GM19240 (cell line): ENCODE data around the gene ZPR1.
"Not testable (repeated sequence)": the region's sequence is repeated elsewhere in the genome, so short reads cannot be mapped to it uniquely, and the experiment has no call there.

ENCODE experiments used
- DNase-seq: peaks from one replicate; pipeline ENCODE4 v3.0.0; 2011; ENCODE audit warnings: low spot score; ENCODE audit not compliant: insufficient read length

Gene ZPR1, protein sequence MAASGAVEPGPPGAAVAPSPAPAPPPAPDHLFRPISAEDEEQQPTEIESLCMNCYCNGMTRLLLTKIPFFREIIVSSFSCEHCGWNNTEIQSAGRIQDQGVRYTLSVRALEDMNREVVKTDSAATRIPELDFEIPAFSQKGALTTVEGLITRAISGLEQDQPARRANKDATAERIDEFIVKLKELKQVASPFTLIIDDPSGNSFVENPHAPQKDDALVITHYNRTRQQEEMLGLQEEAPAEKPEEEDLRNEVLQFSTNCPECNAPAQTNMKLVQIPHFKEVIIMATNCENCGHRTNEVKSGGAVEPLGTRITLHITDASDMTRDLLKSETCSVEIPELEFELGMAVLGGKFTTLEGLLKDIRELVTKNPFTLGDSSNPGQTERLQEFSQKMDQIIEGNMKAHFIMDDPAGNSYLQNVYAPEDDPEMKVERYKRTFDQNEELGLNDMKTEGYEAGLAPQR

DNA sequence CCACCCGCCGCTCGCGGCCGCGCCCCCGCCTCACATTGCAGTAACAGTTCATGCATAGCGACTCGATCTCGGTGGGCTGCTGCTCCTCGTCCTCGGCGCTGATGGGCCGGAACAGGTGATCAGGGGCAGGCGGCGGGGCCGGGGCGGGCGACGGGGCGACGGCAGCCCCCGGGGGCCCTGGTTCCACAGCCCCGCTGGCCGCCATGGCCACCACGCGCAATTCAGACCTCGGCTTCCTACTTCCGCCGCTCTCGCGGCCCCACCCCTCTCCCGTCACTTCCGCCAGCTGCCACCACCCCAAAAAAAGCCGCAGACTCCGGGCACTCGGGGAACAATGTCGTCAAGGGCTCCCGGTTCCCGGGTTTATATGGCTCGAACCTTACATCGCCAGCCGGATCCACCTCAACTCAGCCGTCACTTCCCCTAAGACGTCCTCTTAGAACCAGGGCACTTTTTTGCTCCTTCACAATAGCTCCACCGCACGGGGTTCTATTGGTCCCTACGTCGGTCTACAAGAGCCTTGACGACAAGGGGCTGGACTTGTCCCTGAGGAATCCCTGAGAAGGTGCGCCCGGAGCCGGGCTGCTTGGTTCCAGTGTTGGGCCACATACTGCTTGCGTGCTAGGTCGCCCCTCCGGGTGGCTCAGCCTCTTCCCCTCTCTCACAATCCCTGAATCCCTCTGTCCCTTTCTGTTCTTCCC, at the start of gene ZPR1:
ZPR1 (minus strand) TSS at position 238 of the 701 bp plus-strand sequence; CDS start at position 205, 33 bp downstream.
- DNase-seq: peak; percentile 88

DNA sequence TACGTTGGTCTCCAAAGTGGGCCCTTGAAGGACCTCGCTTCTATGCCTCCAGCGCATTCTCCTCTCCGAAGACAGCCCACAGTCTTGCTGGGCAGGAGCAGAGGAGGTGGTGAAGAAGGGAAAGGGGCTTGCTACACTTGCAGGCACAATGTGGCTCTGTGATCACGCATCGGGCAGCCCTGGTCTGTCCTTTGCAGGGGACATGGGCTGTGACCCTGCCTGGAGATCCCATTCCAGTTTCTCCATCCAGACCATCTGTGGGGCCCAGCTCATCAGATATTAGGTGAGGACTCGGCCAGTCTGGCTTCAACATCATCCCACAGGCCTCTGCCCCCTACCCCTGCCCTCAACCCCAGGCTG, 48.8 kb upstream of the ZPR1 start:
- no peak for DNase-seq

DNA sequence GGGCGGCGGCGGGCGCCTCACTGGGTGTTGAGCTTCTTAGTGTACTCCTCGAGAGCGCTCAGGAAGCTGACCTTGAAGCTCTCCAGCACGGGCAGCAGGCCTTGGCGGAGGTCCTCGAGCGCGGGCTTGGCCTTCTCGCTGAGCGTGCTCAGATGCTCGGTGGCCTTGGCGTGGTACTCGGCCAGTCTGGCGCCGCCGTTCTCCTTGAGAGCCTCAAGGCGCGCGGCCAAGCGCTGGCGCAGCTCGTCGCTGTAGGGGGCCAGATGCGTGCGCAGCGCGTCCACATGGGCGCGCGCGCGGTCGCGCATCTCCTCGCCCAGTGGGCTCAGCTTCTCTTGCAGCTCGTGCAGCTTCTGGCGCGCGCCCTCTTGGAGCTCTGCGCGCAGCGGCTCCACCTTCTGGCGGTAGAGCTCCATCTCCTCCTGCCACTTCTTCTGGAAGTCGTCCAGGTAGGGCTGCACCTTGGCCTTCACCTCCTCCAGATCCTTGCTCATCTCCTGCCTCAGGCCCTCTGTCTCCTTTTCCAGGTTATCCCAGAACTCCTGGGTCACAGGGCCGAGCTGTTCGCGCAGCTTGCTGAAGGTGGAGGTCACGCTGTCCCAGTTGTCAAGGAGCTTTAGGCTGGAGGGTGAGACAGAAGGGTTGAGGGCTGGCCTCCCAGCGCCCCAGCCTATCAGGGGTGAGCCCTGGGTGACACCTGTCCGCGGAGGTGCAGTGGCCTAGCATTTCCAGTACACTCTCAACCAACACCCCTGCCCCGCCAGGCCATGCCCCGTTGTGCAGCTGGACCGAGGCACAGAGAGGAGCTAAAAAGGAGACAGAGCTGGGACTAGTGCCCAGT, 48.2 kb upstream of the ZPR1 start:
- DNase-seq: peak; percentile 72

DNA sequence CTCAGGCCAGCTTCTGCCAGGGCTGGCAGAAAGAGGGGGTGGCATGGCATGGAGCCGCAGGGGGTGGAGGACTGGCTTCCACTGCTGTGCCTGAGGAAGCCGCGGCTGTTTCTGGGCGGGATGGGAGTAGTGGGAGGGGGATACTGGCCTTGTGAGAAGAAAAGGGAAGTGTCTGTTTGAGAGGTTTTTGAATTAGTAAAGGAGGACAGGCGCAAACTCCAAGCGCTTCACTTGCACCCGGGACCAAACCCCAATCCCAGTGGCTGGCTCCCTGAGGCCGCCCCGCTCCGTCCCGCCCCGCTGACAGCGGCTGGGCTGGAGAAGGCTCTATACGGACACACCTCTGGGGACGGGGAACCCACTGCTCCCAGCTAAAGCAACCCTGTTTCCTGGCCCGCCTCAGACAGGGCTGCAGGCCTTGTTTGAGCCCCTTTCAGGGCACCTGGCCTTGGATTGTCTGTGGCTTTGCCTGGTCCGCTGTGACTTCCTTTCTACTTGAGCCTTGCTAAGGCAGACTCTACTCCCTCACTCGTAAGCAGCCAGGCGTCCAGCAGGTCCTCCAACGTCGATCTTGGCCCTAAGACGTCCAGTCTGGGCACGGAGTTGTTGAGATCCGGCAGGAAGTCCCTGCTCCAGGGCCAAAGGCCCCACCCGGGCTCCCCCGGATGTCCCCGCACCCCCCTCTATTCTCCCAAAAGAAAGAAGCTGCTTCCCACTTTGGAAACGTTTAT, 47.4 kb upstream of the ZPR1 start:
- DNase-seq: no peak

DNA sequence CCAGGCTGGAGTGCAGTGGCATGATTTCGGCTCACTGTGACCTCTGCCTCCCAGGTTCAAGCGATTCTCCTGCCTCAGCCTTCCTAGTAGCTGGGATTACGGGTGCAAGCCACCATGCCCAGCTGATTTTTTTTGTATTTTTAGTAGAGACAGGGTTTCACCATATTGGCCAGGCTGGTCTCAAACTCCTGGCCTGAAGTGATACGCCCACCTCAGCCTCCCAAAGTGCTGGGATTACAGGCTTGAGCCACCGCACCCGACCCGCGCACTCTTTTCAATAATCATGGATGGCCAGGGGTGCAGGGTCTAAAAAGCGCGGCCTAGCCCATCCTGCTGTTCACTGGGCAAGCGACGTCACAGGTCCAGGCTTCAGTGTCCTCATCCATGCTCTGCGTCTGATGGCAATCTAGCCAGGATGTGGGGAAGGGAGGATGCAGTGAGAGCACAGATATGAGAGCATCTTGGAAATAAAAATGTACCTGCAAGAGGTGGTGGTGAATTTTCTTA, 46.8 kb upstream of the ZPR1 start:
- not testable (repeated sequence) for DNase-seq

DNA sequence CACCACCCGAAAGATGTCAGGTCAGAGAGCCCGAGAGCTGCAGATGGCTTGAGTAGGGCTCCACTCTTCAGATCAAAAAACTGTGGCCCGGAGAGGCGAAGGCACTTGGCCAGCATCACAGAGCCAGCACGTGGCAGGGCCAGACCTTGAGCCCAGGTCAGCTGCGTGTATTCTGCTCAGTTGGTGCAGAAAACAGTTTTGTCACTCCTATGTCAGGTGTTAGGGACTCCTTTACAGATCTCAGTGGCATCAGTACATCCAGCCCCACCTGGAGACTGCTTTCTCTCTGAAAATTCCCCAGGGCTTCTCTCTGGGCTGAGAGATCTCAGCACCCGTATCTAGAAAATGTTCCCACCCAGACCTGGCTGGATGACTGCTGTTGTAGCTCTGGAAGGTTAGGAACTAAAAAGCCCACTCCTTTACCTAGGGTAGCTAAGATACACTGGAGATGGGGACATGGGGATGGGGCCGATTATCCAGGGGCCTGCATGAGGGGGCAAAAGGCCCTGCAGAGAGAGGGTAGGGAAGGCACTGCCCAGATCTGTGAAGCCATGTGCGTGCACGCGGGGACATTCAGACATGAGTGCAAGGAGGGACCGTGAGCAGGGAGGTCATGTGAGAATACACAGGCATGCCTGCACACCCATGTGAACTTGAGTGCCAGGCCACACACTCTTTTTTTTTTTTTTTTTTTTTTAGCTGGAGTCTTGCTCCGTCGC, 46.2 kb upstream of the ZPR1 start:
- DNase-seq: no peak

DNA sequence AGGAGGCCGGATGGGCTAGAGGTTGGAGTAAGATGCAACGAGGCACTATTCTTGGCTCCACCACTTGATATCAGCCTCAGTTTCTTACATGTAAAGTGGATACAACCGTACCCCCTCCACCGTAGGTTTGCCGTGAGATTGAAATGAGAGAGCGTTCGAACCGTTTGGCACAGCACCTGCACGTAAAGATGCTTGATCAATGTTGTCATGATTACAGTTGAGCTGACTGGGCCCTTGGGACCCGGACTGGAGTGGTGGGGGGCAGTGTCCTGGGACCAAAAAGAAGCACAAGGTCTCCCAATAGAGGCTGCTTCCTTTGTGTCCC, 45.6 kb upstream of the ZPR1 start:
- DNase-seq: no peak

DNA sequence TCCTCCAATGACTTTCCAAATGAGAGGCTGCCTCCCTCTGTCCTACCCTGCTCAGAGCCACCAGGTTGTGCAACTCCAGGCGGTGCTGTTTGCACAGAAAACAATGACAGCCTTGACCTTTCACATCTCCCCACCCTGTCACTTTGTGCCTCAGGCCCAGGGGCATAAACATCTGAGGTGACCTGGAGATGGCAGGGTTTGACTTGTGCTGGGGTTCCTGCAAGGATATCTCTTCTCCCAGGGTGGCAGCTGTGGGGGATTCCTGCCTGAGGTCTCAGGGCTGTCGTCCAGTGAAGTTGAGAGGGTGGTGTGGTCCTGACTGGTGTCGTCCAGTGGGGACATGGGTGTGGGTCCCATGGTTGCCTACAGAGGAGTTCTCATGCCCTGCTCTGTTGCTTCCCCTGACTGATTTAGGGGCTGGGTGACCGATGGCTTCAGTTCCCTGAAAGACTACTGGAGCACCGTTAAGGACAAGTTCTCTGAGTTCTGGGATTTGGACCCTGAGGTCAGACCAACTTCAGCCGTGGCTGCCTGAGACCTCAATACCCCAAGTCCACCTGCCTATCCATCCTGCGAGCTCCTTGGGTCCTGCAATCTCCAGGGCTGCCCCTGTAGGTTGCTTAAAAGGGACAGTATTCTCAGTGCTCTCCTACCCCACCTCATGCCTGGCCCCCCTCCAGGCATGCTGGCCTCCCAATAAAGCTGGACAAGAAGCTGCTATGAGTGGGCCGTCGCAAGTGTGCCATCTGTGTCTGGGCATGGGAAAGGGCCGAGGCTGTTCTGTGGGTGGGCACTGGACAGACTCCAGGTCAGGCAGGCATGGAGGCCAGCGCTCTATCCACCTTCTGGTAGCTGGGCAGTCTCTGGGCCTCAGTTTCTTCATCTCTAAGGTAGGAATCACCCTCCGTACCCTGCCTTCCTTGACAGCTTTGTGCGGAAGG, 44.8 kb upstream of the ZPR1 start:
- DNase-seq: no peak

DNA sequence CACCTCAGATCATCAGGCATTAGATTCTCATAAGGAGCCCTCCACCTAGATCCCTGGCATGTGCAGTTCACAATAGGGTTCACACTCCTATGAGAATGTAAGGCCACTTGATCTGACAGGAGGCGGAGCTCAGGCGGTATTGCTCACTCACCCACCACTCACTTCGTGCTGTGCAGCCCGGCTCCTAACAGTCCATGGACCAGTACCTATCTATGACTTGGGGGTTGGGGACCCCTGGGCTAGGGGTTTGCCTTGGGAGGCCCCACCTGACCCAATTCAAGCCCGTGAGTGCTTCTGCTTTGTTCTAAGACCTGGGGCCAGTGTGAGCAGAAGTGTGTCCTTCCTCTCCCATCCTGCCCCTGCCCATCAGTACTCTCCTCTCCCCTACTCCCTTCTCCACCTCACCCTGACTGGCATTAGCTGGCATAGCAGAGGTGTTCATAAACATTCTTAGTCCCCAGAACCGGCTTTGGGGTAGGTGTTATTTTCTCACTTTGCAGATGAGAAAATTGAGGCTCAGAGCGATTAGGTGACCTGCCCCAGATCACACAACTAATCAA, 44.0 kb upstream of the ZPR1 start:
- DNase-seq: no peak

DNA sequence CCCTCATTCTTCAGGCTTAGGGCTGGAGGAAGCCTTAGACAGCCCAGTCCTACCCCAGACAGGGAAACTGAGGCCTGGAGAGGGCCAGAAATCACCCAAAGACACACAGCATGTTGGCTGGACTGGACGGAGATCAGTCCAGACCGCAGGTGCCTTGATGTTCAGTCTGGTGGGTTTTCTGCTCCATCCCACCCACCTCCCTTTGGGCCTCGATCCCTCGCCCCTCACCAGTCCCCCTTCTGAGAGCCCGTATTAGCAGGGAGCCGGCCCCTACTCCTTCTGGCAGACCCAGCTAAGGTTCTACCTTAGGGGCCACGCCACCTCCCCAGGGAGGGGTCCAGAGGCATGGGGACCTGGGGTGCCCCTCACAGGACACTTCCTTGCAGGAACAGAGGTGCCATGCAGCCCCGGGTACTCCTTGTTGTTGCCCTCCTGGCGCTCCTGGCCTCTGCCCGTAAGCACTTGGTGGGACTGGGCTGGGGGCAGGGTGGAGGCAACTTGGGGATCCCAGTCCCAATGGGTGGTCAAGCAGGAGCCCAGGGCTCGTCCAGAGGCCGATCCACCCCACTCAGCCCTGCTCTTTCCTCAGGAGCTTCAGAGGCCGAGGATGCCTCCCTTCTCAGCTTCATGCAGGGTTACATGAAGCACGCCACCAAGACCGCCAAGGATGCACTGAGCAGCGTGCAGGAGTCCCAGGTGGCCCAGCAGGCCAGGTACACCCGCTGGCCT, 42.5 kb upstream of the ZPR1 start:
- no peak for DNase-seq

DNA sequence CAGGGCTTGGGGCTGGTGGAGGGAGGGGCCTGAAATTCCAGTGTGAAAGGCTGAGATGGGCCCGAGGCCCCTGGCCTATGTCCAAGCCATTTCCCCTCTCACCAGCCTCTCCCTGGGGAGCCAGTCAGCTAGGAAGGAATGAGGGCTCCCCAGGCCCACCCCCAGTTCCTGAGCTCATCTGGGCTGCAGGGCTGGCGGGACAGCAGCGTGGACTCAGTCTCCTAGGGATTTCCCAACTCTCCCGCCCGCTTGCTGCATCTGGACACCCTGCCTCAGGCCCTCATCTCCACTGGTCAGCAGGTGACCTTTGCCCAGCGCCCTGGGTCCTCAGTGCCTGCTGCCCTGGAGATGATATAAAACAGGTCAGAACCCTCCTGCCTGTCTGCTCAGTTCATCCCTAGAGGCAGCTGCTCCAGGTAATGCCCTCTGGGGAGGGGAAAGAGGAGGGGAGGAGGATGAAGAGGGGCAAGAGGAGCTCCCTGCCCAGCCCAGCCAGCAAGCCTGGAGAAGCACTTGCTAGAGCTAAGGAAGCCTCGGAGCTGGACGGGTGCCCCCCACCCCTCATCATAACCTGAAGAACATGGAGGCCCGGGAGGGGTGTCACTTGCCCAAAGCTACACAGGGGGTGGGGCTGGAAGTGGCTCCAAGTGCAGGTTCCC, 41.8 kb upstream of the ZPR1 start, which contains the start of gene APOC3:
APOC3 (plus strand) TSS at position 383 of the 659 bp plus-strand sequence. CDS start 676 bp downstream, outside the sequence.
- DNase-seq: no peak

DNA sequence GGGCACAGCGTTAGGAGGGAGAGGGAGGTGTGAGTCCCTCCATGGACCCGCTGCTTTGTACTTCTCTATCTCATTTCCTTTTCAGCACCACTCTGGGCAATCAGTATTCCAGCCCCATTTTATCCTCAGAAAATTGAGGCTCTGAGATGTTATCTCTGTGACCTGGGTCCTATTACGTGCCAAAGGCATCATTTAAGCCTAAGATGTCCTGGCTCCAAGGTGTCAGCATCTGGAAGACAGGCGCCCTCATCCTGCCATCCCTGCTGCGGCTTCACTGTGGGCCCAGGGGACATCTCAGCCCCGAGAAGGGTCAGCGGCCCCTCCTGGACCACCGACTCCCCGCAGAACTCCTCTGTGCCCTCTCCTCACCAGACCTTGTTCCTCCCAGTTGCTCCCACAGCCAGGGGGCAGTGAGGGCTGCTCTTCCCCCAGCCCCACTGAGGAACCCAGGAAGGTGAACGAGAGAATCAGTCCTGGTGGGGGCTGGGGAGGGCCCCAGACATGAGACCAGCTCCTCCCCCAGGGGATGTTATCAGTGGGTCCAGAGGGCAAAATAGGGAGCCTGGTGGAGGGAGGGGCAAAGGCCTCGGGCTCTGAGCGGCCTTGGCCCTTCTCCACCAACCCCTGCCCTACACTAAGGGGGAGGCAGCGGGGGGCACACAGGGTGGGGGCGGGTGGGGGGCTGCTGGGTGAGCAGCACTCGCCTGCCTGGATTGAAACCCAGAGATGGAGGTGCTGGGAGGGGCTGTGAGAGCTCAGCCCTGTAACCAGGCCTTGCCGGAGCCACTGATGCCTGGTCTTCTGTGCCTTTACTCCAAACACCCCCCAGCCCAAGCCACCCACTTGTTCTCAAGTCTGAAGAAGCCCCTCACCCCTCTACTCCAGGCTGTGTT, 41.1 kb upstream of the ZPR1 start:
- no peak for DNase-seq

DNA sequence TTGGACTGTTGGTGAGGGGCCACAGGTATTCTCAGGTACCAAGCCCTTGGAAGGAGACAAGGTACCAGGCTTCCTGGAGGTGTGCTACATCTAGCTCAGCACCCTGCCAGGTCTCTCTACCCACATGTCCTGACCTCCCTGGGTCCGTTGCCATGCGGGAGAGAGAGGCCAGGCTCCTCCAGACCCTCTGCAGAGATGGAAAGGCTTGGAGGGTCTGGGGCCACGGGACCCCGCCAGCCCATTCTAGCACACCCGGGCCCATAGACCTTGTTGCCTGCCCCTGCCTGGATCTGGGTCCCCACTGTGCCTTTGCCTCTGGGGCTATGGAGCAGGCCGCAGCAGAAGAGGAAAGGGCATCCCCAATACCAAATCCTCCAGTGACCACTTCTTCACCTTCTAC, 39.6 kb upstream of the ZPR1 start:
- no peak for DNase-seq

DNA sequence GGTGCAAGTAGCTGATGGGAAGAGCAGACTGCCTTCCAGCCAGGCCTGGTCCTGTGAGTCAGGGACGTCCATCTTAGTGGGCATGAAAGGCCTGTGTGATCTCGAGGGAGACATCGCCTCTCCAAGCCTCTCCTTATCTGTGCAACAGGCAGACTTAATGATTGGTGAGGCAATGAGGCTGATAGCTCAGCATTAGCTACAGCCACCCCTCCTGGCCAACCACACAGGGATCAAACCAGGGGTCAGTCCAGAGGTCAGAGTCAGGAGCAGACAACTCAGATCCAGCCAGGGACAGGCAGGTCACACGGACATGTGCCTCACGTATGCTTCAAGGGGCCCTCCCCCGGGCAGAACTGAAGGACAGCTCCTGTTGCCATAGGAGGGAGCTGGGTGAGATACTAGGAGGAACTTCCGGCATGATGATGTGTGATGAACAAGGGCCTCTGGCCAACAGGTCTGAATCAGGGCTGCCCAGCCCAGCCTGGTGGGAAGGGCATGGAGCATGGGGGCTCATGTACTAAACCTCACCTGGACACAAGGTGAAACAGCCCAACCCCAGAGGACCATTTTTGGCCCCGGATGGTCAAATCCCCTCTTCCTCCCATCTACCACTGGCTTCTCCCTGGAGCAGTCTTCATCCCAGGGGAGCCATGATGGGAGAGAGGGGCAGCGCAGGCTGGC, 39.1 kb upstream of the ZPR1 start:
- no peak for DNase-seq

DNA sequence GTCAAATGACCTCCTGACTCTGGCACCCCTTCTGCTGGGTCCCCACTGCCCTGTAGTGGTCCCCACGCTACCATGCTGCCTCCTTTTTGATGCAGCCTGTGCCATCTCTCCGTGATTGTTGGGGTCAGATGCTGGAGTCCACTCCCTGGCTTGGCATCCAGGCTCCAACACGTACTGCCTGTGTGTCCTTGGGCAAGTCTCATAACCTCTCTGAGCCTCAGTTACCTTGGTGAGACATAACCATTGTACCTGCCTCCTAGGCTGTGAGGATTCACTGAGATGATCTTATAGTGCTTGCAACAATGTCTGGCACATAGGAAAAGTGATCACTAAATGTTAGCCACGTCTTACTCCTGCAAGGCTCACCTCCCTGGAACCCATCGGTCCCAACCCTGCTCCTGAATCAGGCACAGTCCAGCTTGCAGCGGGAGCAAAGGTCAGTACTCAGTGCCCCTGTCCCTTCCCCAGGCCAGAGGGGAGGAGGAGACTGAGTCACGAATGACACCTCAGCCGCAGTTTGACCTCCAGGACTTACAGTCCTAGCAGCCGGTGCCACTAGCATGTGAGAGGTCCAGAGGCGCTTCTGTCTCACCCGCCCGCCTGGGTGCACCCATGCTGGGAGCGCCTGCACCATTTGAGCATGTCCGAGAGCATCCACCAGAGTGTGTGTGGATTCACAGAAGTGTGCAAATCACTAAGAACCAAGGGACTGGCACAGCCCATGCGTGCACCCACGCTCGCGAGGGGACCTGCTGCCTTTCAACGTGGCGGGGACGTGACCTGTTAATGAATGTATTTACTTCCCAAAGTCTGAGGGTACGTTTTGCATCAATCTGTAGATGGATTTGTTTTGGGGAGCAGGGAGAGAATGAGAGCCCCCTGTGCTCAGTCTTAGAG, 38.3 kb upstream of the ZPR1 start:
- no peak for DNase-seq
